ENCODE results near the gene SEMA5A. TPM values are rescaled to one million over a fixed set of nuclear protein-coding genes. Genes with fewer than 3 reads are reported as not detected.

The SEMA5A gene
- polyA plus RNA-seq, 3 donors, result not detected

GRCh38 chr5:9496801-9497200 lies 49.1 kb downstream of the SEMA5A start:
- Histone ChIP-seq H2AFZ (ENCODE audit: insufficient read depth, low read depth, low read length, poor library complexity, severe bottlenecking) (no peak overlapping the region), H3K4me2 (replicated peaks; ENCODE audit: extremely low read depth, low read length, poor library complexity, severe bottlenecking) (no peak overlapping the region), H3K79me2 (ENCODE audit: insufficient read depth, low read length) (no peaks in the 10 kb centered on the region), H3K9me3 (replicated peaks in 1 of 2; ENCODE audit: control insufficient read depth in 1 of 2, insufficient read depth in 1 of 2, low read length in 2 of 2) (no peaks in the 10 kb centered on the region), H4K20me1 (ENCODE audit: insufficient read depth, low read length) (no peaks in the 10 kb centered on the region), H3K4me3 (replicated peaks in 1 of 3; ENCODE audit: low read depth in 2 of 3, low read length in 3 of 3) (no peak overlapping the region), H3K4me1 (ENCODE audit: control insufficient read depth in 1 of 2, insufficient read depth in 2 of 2, low read length in 2 of 2) (no peaks in the 10 kb centered on the region), H3K36me3 (replicated peaks in 1 of 2; ENCODE audit: control insufficient read depth in 1 of 2, insufficient read depth in 2 of 2, low read length in 2 of 2) (no peaks in the 10 kb centered on the region), H3K27ac (ENCODE audit: low read depth in 1 of 2, low read length in 2 of 2) (no peak overlapping the region), H3K9ac (ENCODE audit: insufficient read depth, low read length, poor library complexity, severe bottlenecking) (no peak overlapping the region), H3K27me3 (ENCODE audit: control insufficient read depth in 2 of 2, insufficient read depth in 2 of 2, low read length in 2 of 2) (no peaks in the 10 kb centered on the region)
- H3K4me3 Mint-ChIP-seq, result no peak overlapping the region
- peaks cover 0 to 3% (median 0%) of the 10 kb centered on the region in 7 donors for H3K9me3 Mint-ChIP-seq
- no peak for DNase-seq
- peaks cover 0 to 2% (median 2%) of the 10 kb centered on the region in 3 donors for H3K27me3 Mint-ChIP-seq (ENCODE audit: low read depth in 3 of 3)
- intact Hi-C loops (cut with micrococcal nuclease), result no loop called here
- H3K27ac Mint-ChIP-seq, result no peak overlapping the region
- WGBS (ENCODE audit: insufficient coverage), result no CpG with 5 or more reads among the region's 1 CpG
- no peaks in the 10 kb centered on the region for H3K4me1 Mint-ChIP-seq
- TF ChIP-seq, protein P1, sequence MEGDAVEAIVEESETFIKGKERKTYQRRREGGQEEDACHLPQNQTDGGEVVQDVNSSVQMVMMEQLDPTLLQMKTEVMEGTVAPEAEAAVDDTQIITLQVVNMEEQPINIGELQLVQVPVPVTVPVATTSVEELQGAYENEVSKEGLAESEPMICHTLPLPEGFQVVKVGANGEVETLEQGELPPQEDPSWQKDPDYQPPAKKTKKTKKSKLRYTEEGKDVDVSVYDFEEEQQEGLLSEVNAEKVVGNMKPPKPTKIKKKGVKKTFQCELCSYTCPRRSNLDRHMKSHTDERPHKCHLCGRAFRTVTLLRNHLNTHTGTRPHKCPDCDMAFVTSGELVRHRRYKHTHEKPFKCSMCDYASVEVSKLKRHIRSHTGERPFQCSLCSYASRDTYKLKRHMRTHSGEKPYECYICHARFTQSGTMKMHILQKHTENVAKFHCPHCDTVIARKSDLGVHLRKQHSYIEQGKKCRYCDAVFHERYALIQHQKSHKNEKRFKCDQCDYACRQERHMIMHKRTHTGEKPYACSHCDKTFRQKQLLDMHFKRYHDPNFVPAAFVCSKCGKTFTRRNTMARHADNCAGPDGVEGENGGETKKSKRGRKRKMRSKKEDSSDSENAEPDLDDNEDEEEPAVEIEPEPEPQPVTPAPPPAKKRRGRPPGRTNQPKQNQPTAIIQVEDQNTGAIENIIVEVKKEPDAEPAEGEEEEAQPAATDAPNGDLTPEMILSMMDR (IDR thresholded peaks at IDR 0.05), result no peak
- H3K36me3 Mint-ChIP-seq, result no peaks in the 10 kb centered on the region

GRCh38 chr5:9495121-9495520 lies 50.8 kb downstream of the SEMA5A start:
- Mint-ChIP-seq H3K9me3 (peaks cover 0 to 3% (median 0%) of the 10 kb centered on the region in 7 donors), H3K27ac (no peak overlapping the region), H3K4me3 (no peak overlapping the region), H3K36me3 (no peaks in the 10 kb centered on the region), H3K4me1 (no peaks in the 10 kb centered on the region), H3K27me3 (ENCODE audit: low read depth in 3 of 3) (peaks cover 0 to 2% (median 2%) of the 10 kb centered on the region in 3 donors)
- H3K4me2 ChIP-seq (replicated peaks; ENCODE audit: extremely low read depth, low read length, poor library complexity, severe bottlenecking), result no peak overlapping the region
- no peaks in the 10 kb centered on the region for H4K20me1 ChIP-seq (ENCODE audit: insufficient read depth, low read length)
- H3K4me3 ChIP-seq (replicated peaks in 1 of 3; ENCODE audit: low read depth in 2 of 3, low read length in 3 of 3), result no peak overlapping the region
- no peaks in the 10 kb centered on the region for H3K79me2 ChIP-seq (ENCODE audit: insufficient read depth, low read length)
- H3K9me3 ChIP-seq (replicated peaks in 1 of 2; ENCODE audit: control insufficient read depth in 1 of 2, insufficient read depth in 1 of 2, low read length in 2 of 2), result no peaks in the 10 kb centered on the region
- H3K27me3 ChIP-seq (ENCODE audit: control insufficient read depth in 2 of 2, insufficient read depth in 2 of 2, low read length in 2 of 2), result no peaks in the 10 kb centered on the region
- WGBS (ENCODE audit: insufficient coverage), result 83% methylated on average over 1 of the region's 4 CpGs
- intact Hi-C loops (cut with micrococcal nuclease), result no loop called here
- H3K9ac ChIP-seq (ENCODE audit: insufficient read depth, low read length, poor library complexity, severe bottlenecking), result no peak overlapping the region
- TF ChIP-seq, protein P1 (IDR thresholded peaks at IDR 0.05), result no peak
- no peak overlapping the region for H3K27ac ChIP-seq (ENCODE audit: low read depth in 1 of 2, low read length in 2 of 2)
- H3K4me1 ChIP-seq (ENCODE audit: control insufficient read depth in 1 of 2, insufficient read depth in 2 of 2, low read length in 2 of 2), result no peaks in the 10 kb centered on the region
- no peaks in the 10 kb centered on the region for H3K36me3 ChIP-seq (replicated peaks in 1 of 2; ENCODE audit: control insufficient read depth in 1 of 2, insufficient read depth in 2 of 2, low read length in 2 of 2)
- DNase-seq, result no peak
- no peak overlapping the region for H2AFZ ChIP-seq (ENCODE audit: insufficient read depth, low read depth, low read length, poor library complexity, severe bottlenecking)
